NCI-H1930 (cell line): ENCODE results near the gene LGALSL.

ENCODE experiments used
- DNase-seq, 2 experiments: peaks; one replicate each; lab custom pipeline; 2025; lab: John Stamatoyannopoulos, UW

LGALSL gene

GRCh38 chr2:64471600-64471999, 17.6 kb downstream of the LGALSL start:
- no peak for DNase-seq

- no peak for DNase-seq
Observed at GRCh38 chr2:64472881-64473280, 18.9 kb downstream of the LGALSL start.

- DNase-seq, result no peak
Observed at GRCh38 chr2:64474121-64474571, 20.2 kb downstream of the LGALSL start.

- DNase-seq, result no peak
Observed at GRCh38 chr2:64474636-64475035, 20.7 kb downstream of the LGALSL start.

- no peak for DNase-seq
Observed at GRCh38 chr2:64477037-64477436, 23.1 kb downstream of the LGALSL start.

GRCh38 chr2:64477979-64478378, 24.0 kb downstream of the LGALSL start:
- DNase-seq, result no peak

GRCh38 chr2:64478502-64479230, 24.7 kb downstream of the LGALSL start:
- DNase-seq, result no peak

GRCh38 chr2:64479259-64480117, 25.5 kb downstream of the LGALSL start:
- DNase-seq, result no peak

GRCh38 chr2:64481665-64482064, 27.7 kb downstream of the LGALSL start:
- DNase-seq, result no peak

- no peak for DNase-seq
Observed at GRCh38 chr2:64482243-64482642, 28.3 kb downstream of the LGALSL start.

GRCh38 chr2:64482765-64483504, 29.0 kb downstream of the LGALSL start:
- no peak for DNase-seq

- no peak for DNase-seq
Observed at GRCh38 chr2:64485331-64485730, 31.4 kb downstream of the LGALSL start.

GRCh38 chr2:64485961-64486360, 32.0 kb downstream of the LGALSL start:
- DNase-seq, result no peak

GRCh38 chr2:64487256-64488049, 33.5 kb downstream of the LGALSL start:
- no peak for DNase-seq

- DNase-seq, result peak; percentile 15 to 59
Observed at GRCh38 chr2:64488050-64488974, 34.4 kb downstream of the LGALSL start.

GRCh38 chr2:64489081-64489751, 35.3 kb downstream of the LGALSL start:
- DNase-seq, result no peak

- DNase-seq, result no peak
Observed at GRCh38 chr2:64491426-64491825, 37.5 kb downstream of the LGALSL start.

- no peak for DNase-seq
Observed at GRCh38 chr2:64492272-64492671, 38.3 kb downstream of the LGALSL start.

GRCh38 chr2:64492821-64493220, 38.9 kb downstream of the LGALSL start:
- no peak for DNase-seq

GRCh38 chr2:64493788-64494187, 39.8 kb downstream of the LGALSL start:
- no peak for DNase-seq
